Testis (tissue), 3 donors: ENCODE data around the gene POLN. TPM values are rescaled to one million over a fixed set of nuclear protein-coding genes. Genes with fewer than 3 reads are reported as not detected.

Experiments used
- DNase-seq: peaks from one replicate; pipeline ENCODE4 v3.0.0-alpha.2; 2019
- H3K27ac ChIP-seq, 2 donors: fragments of 200-600 bp; sonication (generic); one replicate each; pipeline ENCODE4 v1.5.1; 2019
- H3K27me3 ChIP-seq: fragments of 200-600 bp; sonication (generic); one replicate; pipeline ENCODE4 v1.5.1; 2019
- H3K36me3 ChIP-seq: fragments of 200-600 bp; sonication (generic); one replicate; pipeline ENCODE4 v1.5.1; 2017; ENCODE audit warnings: low read depth; ENCODE audit errors: missing control alignments
- H3K4me1 ChIP-seq: fragments of 200-600 bp; sonication (generic); one replicate; pipeline ENCODE4 v1.5.1; 2019
- H3K4me3 ChIP-seq, 2 donors: fragments of 200-600 bp; sonication (generic); one replicate each; pipeline ENCODE4 v1.5.1; 2017 to 2019
- H3K9me3 ChIP-seq: fragments of 200-600 bp; sonication (generic); one replicate; pipeline ENCODE4 v1.5.1; 2017
- POLR2A ChIP-seq: fragments of 450-650 bp; IDR thresholded peaks from one replicate; pipeline ENCODE4 v1.6.1; 2017; ENCODE audit warnings: antibody characterized with exemption, mild to moderate bottlenecking, moderate library complexity
- WGBS, 2 donors: methylation state at CpG; one replicate each; pipeline ENCODE4 v1.1.5; 2018; 5-methylcytosine and 5-hydroxymethylcytosine counted together
- intact Hi-C: fragments of 100-400 bp; cut with DNase I; formaldehyde crosslinking; loops from one replicate; pipeline ENCODE4 v1.15.1; 2023; ENCODE audit warnings: low total_unique reads
- polyA plus RNA-seq: library from polyadenylated mRNA; stranded (reverse); fragments of 350-450 nt; fragmentation: Illumina TruSeq; extraction: RNeasy Lipid Tissue Mini Kit (QIAGEN cat#74804); gene quantifications from one replicate; pipeline ENCODE4 v1.2.3, GENCODE V29; 2014; ENCODE audit warnings: low read depth, low replicate concordance; ENCODE audit not compliant: insufficient read depth
- total RNA-seq, 2 donors: library from RNA; depleted of rRNA; stranded (reverse); fragments of >200 nt; gene quantifications; one replicate each; pipeline ENCODE4 v1.2.3, GENCODE V29; 2016
- TF ChIP-seq, protein P1 (sequence below), 3 experiments: fragments of 450-650 bp in 2 of 3; fragments of 200-600 bp in 1 of 3; sonication (generic) in 1 of 3; IDR thresholded peaks; one replicate each; pipeline ENCODE4 v1.5.1; 2016 to 2019; ENCODE audit warnings: antibody characterized with exemption in 3 of 3, mild to moderate bottlenecking in 2 of 3, moderate library complexity in 1 of 3

POLN gene
- total and polyA plus RNA-seq, 3 donors from 2014 or later = 12.2 to 23.7 (median 22.9) TPM

DNA sequence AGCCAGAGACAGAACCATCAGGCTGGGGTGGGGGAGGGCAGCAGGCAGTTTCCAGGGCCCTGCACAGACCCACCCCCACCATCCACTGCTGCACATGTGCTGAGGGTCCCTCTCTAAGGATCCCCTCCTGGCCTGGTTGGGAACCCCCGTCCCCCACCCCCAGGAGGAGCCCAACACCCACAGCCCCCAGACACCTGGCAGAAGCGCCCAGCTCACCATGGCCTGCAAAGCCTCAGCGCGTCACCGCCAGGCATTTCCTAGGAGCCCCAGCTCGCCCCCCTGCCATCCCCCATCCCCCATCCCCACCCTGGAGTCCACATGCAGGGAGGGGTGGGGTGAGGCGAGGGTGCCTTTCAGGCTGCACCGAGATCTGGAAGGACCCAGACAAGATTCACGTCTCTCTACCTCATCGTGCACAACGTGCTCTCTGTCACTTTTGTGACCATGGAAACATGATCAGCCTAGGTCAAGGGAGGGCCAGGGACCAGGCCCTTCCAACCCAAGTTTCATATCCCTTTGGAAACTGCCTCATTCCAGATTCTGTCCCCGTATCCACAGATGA, 10.7 kb upstream of the POLN start:
- no peaks in the 10 kb centered on the region for H3K9me3 ChIP-seq
- intact Hi-C loops = no loop called here
- no peak overlapping the region for H3K4me3 ChIP-seq
- no peaks in the 10 kb centered on the region for H3K36me3 ChIP-seq
- H3K4me1 ChIP-seq = peaks cover 32% of the 10 kb centered on the region
- no peaks in the 10 kb centered on the region for H3K27me3 ChIP-seq
- no peak for DNase-seq
- no peak for TF ChIP-seq POLR2A
- TF ChIP-seq, protein P1, sequence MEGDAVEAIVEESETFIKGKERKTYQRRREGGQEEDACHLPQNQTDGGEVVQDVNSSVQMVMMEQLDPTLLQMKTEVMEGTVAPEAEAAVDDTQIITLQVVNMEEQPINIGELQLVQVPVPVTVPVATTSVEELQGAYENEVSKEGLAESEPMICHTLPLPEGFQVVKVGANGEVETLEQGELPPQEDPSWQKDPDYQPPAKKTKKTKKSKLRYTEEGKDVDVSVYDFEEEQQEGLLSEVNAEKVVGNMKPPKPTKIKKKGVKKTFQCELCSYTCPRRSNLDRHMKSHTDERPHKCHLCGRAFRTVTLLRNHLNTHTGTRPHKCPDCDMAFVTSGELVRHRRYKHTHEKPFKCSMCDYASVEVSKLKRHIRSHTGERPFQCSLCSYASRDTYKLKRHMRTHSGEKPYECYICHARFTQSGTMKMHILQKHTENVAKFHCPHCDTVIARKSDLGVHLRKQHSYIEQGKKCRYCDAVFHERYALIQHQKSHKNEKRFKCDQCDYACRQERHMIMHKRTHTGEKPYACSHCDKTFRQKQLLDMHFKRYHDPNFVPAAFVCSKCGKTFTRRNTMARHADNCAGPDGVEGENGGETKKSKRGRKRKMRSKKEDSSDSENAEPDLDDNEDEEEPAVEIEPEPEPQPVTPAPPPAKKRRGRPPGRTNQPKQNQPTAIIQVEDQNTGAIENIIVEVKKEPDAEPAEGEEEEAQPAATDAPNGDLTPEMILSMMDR (IDR thresholded peaks at IDR 0.05) = no peak
- WGBS, 2 donors = 63 to 79% methylated on average over 5 to 11 of the region's 12 CpGs
- H3K27ac ChIP-seq = no peak overlapping the region

DNA sequence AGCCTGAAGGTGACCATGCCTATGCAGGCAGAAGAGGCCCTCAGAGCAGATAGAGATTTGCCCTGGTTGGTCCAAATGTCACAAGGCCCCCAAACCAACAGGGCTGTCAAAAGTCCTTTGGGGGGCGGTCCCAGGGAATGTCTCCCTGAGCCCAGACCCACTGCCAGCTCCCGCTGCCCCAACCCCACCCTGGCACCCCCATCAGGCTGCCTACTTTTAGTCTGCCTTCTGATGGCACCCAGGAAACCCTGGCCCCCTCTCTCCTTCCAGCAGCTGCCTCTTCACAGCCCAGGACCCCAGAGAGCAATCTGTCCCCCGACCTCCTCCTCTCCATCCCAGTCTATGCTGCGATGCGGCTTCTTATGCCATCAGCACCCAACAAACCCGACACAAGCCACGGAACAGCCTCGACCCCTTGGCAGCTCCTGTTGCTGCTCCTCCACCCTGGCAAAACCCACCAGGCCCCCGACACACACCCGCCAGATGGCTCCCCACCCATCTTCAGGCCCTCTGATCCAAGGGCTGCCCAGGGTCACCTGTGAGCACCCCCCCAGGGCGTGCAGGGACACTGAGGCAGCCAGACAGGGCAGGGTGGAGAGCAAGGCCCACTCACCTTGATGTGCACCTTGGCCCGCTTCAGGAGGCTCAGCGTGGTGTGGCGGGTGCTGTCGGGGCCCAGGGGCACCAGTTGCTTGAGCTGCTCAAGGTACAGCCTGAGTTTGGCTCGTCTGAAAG, 10.0 kb upstream of the POLN start:
- 91 to 95% methylated on average over 7 to 16 of the region's 16 CpGs for WGBS, 2 donors
- H3K27me3 ChIP-seq = no peaks in the 10 kb centered on the region
- no peak for TF ChIP-seq POLR2A
- TF ChIP-seq, protein P1 (IDR thresholded peaks at IDR 0.05) = no peak
- DNase-seq = peak; percentile 12
- no peaks in the 10 kb centered on the region for H3K36me3 ChIP-seq
- peaks cover 25% of the 10 kb centered on the region for H3K4me1 ChIP-seq
- intact Hi-C loops = no loop called here
- H3K9me3 ChIP-seq = no peaks in the 10 kb centered on the region
- H3K27ac ChIP-seq = no peak overlapping the region
- H3K4me3 ChIP-seq = no peak overlapping the region

DNA sequence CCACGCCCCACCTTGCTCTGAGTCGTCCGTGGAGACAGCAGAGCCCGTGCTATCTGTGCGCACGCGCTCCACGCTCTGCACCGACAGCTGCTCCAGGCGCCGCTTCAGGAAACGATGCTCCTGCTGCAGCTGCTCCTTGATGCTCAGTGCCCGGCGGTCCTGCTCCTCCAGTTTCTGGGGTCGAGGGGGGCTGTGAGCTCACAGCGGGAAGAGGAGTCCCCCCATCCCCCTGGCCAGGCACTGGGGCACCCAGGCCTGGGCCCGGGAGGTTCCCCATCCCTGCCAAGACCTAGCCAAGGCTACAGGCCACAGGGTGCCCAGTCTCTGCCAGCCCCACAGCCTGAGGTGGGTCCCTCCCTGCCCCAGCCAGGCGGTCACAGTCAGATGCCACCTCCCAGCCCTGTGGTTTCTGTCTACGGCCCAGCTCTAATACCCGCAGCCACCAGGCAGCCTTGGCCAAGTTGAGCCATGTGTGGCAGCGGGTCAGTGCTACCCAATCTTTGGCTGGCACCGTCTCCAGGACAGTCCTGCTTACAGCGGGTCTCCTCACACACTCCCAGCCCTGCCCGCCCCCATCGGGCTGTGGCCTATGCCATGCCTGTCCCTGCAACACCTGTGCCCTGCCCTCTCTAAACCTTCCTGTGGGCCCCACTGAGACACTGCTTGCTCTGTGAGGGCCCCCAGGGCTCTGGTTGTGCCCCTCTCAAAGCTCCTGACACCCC, 9.3 kb upstream of the POLN start:
- DNase-seq = peak; percentile 11
- intact Hi-C loops = no loop called here
- H3K36me3 ChIP-seq = no peaks in the 10 kb centered on the region
- H3K27ac ChIP-seq = no peak overlapping the region
- H3K4me1 ChIP-seq = peaks cover 18% of the 10 kb centered on the region
- no peaks in the 10 kb centered on the region for H3K9me3 ChIP-seq
- H3K27me3 ChIP-seq = no peaks in the 10 kb centered on the region
- no peak for TF ChIP-seq POLR2A
- TF ChIP-seq, protein P1 (IDR thresholded peaks at IDR 0.05) = no peak
- no peak overlapping the region for H3K4me3 ChIP-seq
- 90 to 96% methylated on average over 11 to 25 of the region's 25 CpGs for WGBS, 2 donors

DNA sequence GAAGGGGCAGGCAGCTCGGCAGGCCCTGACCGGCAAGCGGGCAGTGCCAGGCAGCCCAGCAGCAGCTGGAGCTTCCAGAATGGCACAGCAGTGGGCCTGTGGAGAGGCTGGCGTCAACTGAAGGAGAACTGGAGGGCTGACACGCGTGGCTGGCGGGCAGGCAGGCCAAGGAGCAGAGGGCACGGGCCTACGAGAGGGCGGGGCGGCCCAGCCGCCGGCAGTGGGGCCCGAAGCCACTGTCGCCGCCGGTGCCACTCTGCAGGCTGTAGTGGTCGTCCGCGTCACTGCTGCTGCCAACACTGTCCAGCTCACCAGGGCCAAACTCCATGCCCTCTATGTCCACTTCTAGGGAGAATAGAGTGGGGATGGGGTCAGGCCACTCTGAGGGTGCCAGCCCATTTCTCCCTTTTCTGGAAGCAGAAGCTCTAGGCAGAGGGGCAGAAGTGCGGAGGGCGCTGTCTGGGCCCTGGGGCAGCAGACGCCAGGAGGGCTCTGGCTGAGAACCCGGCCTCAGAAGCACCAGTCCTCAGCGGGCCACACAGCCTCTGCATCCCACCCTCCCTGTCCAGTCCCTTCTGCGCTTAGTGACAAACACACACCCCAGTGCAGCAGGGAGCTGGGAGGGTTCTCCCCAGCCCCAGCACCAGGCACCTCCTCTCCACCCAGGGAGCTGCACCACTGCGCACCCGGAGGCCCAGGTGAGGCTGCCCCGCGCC, 8.6 kb upstream of the POLN start:
- no peak overlapping the region for H3K4me3 ChIP-seq
- intact Hi-C loops = no loop called here
- no peaks in the 10 kb centered on the region for H3K27me3 ChIP-seq
- H3K4me1 ChIP-seq = peaks cover 12% of the 10 kb centered on the region
- no peak overlapping the region for H3K27ac ChIP-seq
- DNase-seq = no peak
- TF ChIP-seq POLR2A = no peak
- TF ChIP-seq, protein P1 (IDR thresholded peaks at IDR 0.05) = no peak
- no peaks in the 10 kb centered on the region for H3K36me3 ChIP-seq
- 87 to 90% methylated on average over 6 to 30 of the region's 30 CpGs for WGBS, 2 donors
- H3K9me3 ChIP-seq = no peaks in the 10 kb centered on the region
